Activated naive CD4-positive, alpha-beta T cell treated with anti-CD3 and anti-CD28 coated beads, Interleukin-2, amount 50 U/mL, for 72 hours (primary cell): ENCODE data around the gene ZBTB25. TPM values are rescaled to one million over a fixed set of nuclear protein-coding genes. Genes with fewer than 3 reads are reported as not detected.
A peak's percentile ranks its signal among the peaks of the same experiment; 100 is the strongest.

ENCODE experiments used
- ATAC-seq, 2 donors: fragments of 150-1000 bp; cut with Tn5 transposase; 2 replicates each; pipeline ENCODE4 v1.10.0; 2021; ENCODE audit warnings: mild to moderate bottlenecking in 2 of 2, moderate library complexity in 2 of 2
- DNase-seq, 2 donors: peaks; one replicate each; pipeline ENCODE4 v3.0.0; 2021 to 2022; ENCODE audit warnings: low spot score in 2 of 2
- H3K27ac Mint-ChIP-seq, 2 donors: one replicate each; pipeline ENCODE4 v1.8.0; 2022; ENCODE audit warnings: mild to moderate bottlenecking in 2 of 2, mixed read lengths in 2 of 2
- H3K36me3 Mint-ChIP-seq, 2 donors: one replicate each; pipeline ENCODE4 v1.8.0; 2022; ENCODE audit warnings: mixed read lengths in 2 of 2
- H3K9me3 Mint-ChIP-seq, 2 donors: one replicate each; pipeline ENCODE4 v1.8.0; 2022; ENCODE audit warnings: mixed read lengths in 2 of 2
- total RNA-seq, 2 donors: library from RNA; stranded (reverse); gene quantifications; one replicate each; pipeline ENCODE4 v1.2.3, GENCODE V29; 2022

The ZBTB25 gene
- total RNA-seq, 2 donors from 2014 or later: 38.1 to 50.7 TPM

- H3K9me3 Mint-ChIP-seq: no peaks in the 10 kb centered on the region
- H3K27ac Mint-ChIP-seq: peak overlapping the region; percentile 3 to 53
- ATAC-seq (peak in 1 of 2 donors; percentile 47), DNase-seq (no peak)
- peaks cover 29 to 38% of the 10 kb centered on the region in 2 donors for H3K36me3 Mint-ChIP-seq
Observed at GRCh38 chr14:64438181-64438841, 65.3 kb downstream of the ZBTB25 start.

GRCh38 chr14:64434528-64434927 lies 69.1 kb downstream of the ZBTB25 start:
- no peaks in the 10 kb centered on the region for H3K9me3 Mint-ChIP-seq
- H3K27ac Mint-ChIP-seq: no peak overlapping the region
- DNase-seq (no peak), ATAC-seq (no peak)
- H3K36me3 Mint-ChIP-seq: peaks cover 20 to 36% of the 10 kb centered on the region in 2 donors

GRCh38 chr14:64423987-64424386 lies 79.7 kb downstream of the ZBTB25 start:
- H3K36me3 Mint-ChIP-seq: peaks cover 32 to 44% of the 10 kb centered on the region in 2 donors
- DNase-seq: no peak
- H3K9me3 Mint-ChIP-seq: no peaks in the 10 kb centered on the region
- peak overlapping the region; percentile 9 to 14 for H3K27ac Mint-ChIP-seq
- peak in 1 of 2 donors; percentile 30 for ATAC-seq

- ATAC-seq: peak; percentile 73 to 93
- Mint-ChIP-seq H3K9me3 (no peaks in the 10 kb centered on the region), H3K27ac (peak overlapping the region in 1 of 2 donors; percentile 68), H3K36me3 (peaks cover 34 to 44% of the 10 kb centered on the region in 2 donors)
- no peak for DNase-seq
Observed at GRCh38 chr14:64422756-64423155, 80.9 kb downstream of the ZBTB25 start.

DNA sequence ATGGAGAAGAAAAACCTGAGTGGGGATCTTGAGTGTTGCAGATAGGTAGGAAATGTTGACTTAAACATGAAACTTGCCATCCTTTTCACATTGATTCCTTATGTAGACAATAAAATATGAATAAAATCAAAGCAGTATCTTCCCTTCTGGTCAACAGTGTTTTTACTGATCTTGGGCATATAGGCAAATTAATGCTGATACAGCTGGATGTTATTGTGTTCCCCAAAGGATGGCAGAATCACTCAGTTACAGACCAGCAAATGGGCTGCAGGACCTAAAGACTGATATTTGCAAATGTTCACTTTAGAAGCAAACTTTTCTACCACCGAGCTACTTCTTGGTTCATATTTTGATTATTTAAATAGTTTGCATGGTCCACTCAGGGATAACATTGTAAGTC lies 81.6 kb downstream of the ZBTB25 start:
- DNase-seq: no peak
- Mint-ChIP-seq H3K9me3 (no peaks in the 10 kb centered on the region), H3K36me3 (peaks cover 27 to 44% of the 10 kb centered on the region in 2 donors), H3K27ac (peak overlapping the region; percentile 52 to 62)
- ATAC-seq: no peak

GRCh38 chr14:64421166-64421565 lies 82.5 kb downstream of the ZBTB25 start:
- DNase-seq (no peak), ATAC-seq (no peak)
- peaks cover 27 to 43% of the 10 kb centered on the region in 2 donors for H3K36me3 Mint-ChIP-seq
- H3K9me3 Mint-ChIP-seq: no peaks in the 10 kb centered on the region
- peak overlapping the region; percentile 62 to 70 for H3K27ac Mint-ChIP-seq

GRCh38 chr14:64419003-64419402 lies 84.6 kb downstream of the ZBTB25 start:
- peaks cover 27 to 31% of the 10 kb centered on the region in 2 donors for H3K36me3 Mint-ChIP-seq
- DNase-seq: no peak

DNA sequence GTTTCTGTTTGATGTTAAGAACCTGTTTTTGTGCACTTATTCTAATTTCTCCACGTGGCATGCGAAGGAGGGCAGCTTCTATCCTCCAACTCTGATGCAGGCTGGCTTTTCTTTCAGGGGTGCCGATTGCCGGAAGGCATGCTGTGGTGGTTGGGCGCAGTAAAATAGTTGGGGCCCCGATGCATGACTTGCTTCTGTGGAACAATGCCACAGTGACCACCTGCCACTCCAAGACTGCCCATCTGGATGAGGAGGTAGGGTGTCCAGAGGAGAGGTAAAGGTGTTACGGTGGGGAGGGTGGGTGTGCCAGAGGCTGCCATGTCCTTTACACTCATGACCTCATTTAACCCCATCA lies 85.9 kb downstream of the ZBTB25 start:
- H3K27ac Mint-ChIP-seq: no peak overlapping the region
- DNase-seq (no peak), ATAC-seq (no peak)
- H3K9me3 Mint-ChIP-seq: no peaks in the 10 kb centered on the region
- H3K36me3 Mint-ChIP-seq: peaks cover 23 to 30% of the 10 kb centered on the region in 2 donors

More at GRCh38 chr14:64419003-64419402, 84.6 kb downstream of the ZBTB25 start:
- Mint-ChIP-seq H3K9me3 (no peaks in the 10 kb centered on the region), H3K27ac (no peak overlapping the region)
- ATAC-seq: no peak

- Mint-ChIP-seq H3K27ac (peak overlapping the region in 1 of 2 donors; percentile 41), H3K9me3 (no peaks in the 10 kb centered on the region), H3K36me3 (peaks cover 25 to 26% of the 10 kb centered on the region in 2 donors)
- ATAC-seq (peak in 1 of 2 donors; percentile 89), DNase-seq (no peak)
Observed at GRCh38 chr14:64417055-64417770, 86.4 kb downstream of the ZBTB25 start.

DNA sequence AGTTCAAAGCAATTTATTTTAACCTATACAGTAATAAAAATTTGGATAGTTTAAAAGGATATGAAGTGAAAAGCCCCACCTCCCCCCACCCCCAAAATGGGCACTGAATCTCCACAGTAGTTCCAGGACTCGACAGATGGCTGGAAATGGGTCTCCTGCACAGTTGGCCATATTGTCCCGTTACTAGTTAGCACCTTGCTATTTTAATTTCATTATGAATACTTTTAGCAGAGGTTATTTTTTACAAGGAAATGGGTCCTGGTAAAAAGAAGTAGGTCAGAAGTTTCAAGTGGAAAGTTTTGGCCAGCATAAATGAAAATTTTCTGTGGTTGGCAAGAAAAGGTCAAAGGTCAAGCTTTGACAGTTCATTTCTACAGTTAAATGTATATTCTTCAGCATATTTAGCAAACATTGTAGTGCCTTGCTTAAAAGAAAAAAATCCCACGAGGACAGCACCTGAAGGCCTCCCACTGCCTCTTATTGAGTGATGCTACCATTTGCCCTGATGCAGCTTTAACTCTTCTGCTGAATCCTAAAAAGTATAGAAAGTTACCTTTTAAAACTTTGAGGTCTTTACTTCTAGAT lies 87.2 kb downstream of the ZBTB25 start:
- no peak overlapping the region for H3K27ac Mint-ChIP-seq
- peaks cover 27 to 33% of the 10 kb centered on the region in 2 donors for H3K36me3 Mint-ChIP-seq
- DNase-seq: no peak
- ATAC-seq: peak in 1 of 2 donors; percentile 27
- H3K9me3 Mint-ChIP-seq: no peaks in the 10 kb centered on the region

DNA sequence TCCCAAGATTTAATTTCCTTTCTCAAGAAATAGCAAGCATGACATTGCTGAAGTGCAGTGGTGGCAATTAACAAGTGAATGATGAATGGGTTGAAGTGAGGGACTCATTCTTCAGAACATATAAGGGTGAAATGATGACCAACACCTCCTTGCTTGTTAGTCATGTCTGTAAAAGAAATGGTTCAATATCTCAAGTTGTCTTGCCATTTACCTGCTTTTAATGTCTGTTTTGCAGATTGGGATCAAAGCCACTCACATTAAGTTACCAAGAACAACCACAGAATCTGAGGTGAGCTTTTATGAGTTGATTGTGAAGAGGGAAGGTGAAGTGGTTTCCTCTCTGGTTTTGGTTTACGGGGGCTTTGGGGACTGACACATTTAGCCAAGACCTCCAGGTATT lies 91.4 kb downstream of the ZBTB25 start:
- H3K27ac Mint-ChIP-seq: no peak overlapping the region
- peaks cover 22 to 28% of the 10 kb centered on the region in 2 donors for H3K36me3 Mint-ChIP-seq
- DNase-seq: no peak
- ATAC-seq: peak in 1 of 2 donors; percentile 32
- H3K9me3 Mint-ChIP-seq: no peaks in the 10 kb centered on the region

GRCh38 chr14:64411001-64411400 lies 92.6 kb downstream of the ZBTB25 start:
- no peak overlapping the region for H3K27ac Mint-ChIP-seq
- no peak for DNase-seq
- H3K36me3 Mint-ChIP-seq: peaks cover 22 to 28% of the 10 kb centered on the region in 2 donors
- no peaks in the 10 kb centered on the region for H3K9me3 Mint-ChIP-seq
- ATAC-seq: no peak

- Mint-ChIP-seq H3K9me3 (no peaks in the 10 kb centered on the region), H3K27ac (peak overlapping the region in 1 of 2 donors; percentile 50), H3K36me3 (peaks cover 19 to 27% of the 10 kb centered on the region in 2 donors)
- DNase-seq (no peak), ATAC-seq (peak in 1 of 2 donors; percentile 61)
Observed at GRCh38 chr14:64410084-64410774, 93.4 kb downstream of the ZBTB25 start.

DNA sequence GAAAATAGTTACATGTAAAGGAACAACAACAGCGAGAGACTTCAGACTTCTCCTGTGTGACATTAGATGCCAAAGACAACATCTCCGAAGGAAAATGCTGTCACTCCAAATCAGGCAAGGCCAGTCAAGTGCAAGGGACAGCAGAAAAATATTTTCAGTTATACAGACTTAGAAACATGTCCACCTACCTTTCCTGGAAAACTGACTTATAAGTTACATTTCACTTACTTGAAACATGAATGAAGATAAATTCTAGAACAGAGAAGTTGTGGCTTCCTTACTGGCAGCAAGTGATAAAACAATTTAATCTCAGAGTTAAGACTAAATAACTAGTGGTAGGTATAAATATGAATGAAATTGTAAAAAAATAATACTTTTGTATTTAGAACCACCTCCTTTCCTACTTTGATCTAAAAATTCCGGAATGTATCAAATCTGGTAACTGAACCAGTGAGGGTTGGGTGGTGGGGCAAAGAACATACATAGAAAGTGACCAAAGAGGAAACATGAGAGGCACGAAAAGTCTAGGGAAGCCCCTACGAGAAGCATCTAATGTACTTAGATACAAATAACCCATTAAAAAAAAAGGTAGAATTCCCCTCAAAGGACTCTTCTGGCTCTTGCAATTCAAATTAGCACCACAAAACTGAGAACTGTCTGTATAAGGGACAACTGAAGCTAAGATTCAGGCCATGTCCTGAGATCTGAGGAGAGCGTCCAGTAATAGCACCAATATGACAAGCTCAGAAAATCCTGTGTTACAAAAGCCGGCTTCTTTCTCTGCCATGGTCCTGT lies 94.3 kb downstream of the ZBTB25 start:
- H3K27ac Mint-ChIP-seq: peak overlapping the region in 1 of 2 donors; percentile 57
- no peaks in the 10 kb centered on the region for H3K9me3 Mint-ChIP-seq
- peaks cover 20 to 28% of the 10 kb centered on the region in 2 donors for H3K36me3 Mint-ChIP-seq
- ATAC-seq (no peak), DNase-seq (no peak)

DNA sequence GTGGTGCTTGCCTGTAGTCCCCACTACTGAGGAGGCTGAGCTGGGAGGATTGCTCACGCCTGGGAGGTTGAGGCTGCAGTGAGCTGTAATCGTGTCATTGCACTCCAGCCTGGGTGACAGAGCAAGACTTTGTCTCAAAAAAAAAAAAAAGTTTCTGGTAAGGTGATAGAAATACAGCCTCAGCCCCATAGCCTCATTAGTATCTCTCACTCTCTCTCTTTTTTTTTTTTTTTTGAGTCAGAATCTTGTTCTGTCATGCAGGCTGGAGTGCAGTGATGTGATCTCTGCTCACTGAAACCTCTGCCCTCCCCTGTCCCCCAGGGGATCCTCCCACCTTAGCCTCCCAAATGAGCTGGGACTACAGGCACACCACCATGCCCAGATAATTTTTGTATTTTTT lies 96.3 kb downstream of the ZBTB25 start:
- no peak for DNase-seq

GRCh38 chr14:64405295-64405694 lies 98.3 kb downstream of the ZBTB25 start:
- DNase-seq (no peak), ATAC-seq (no peak)
- peaks cover 19 to 26% of the 10 kb centered on the region in 2 donors for H3K36me3 Mint-ChIP-seq
- H3K9me3 Mint-ChIP-seq: no peaks in the 10 kb centered on the region
- H3K27ac Mint-ChIP-seq: no peak overlapping the region

More for the DNA sequence above, 96.3 kb downstream of the ZBTB25 start:
- Mint-ChIP-seq H3K9me3 (no peaks in the 10 kb centered on the region), H3K27ac (no peak overlapping the region), H3K36me3 (peaks cover 27 to 34% of the 10 kb centered on the region in 2 donors)
- ATAC-seq: peak; percentile 20 to 28
